PC-3 (cell line): ENCODE data around the gene OGA.

Experiments
- EZH2 ChIP-seq: fragments of 300-600 bp; sonication (generic); IDR thresholded peaks from one replicate; pipeline ENCODE4 v1.6.1; 2017; ENCODE audit warnings: antibody characterized with exemption, mild to moderate bottlenecking, low read length; ENCODE audit not compliant: unreplicated experiment
- EZH2phosphoT487 ChIP-seq: fragments of 300-600 bp; sonication (generic); IDR thresholded peaks from 2 replicates; pipeline ENCODE4 v1.6.1; 2018; ENCODE audit warnings: mild to moderate bottlenecking, antibody characterized with exemption, low read length, borderline replicate concordance
- TF ChIP-seq, protein P1 (sequence below): fragments of 300-600 bp; sonication (generic); conservative IDR thresholded peaks from 2 replicates; pipeline ENCODE4 v1.5.1; 2017; ENCODE audit warnings: antibody characterized with exemption, low read depth, mild to moderate bottlenecking, low read length

GRCh38 chr10:101840102-101840684 is 21.9 kb upstream of the OGA start:
- TF ChIP-seq, protein P1, sequence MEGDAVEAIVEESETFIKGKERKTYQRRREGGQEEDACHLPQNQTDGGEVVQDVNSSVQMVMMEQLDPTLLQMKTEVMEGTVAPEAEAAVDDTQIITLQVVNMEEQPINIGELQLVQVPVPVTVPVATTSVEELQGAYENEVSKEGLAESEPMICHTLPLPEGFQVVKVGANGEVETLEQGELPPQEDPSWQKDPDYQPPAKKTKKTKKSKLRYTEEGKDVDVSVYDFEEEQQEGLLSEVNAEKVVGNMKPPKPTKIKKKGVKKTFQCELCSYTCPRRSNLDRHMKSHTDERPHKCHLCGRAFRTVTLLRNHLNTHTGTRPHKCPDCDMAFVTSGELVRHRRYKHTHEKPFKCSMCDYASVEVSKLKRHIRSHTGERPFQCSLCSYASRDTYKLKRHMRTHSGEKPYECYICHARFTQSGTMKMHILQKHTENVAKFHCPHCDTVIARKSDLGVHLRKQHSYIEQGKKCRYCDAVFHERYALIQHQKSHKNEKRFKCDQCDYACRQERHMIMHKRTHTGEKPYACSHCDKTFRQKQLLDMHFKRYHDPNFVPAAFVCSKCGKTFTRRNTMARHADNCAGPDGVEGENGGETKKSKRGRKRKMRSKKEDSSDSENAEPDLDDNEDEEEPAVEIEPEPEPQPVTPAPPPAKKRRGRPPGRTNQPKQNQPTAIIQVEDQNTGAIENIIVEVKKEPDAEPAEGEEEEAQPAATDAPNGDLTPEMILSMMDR: no peak
- no peak for TF ChIP-seq EZH2phosphoT487
- TF ChIP-seq EZH2: no peak
